GM21529 (cell line): Measurements from ENCODE around the gene BPIFB6.

Experiments used
- ATAC-seq: cut with Tn5 transposase; IDR thresholded peaks from one replicate; pipeline ENCODE4 v1.9.1; 2021; ENCODE audit not compliant: unreplicated experiment

The BPIFB6 gene

GRCh38 chr20:33015700-33016580, 15.5 kb upstream of the BPIFB6 start:
- no peak for ATAC-seq

DNA sequence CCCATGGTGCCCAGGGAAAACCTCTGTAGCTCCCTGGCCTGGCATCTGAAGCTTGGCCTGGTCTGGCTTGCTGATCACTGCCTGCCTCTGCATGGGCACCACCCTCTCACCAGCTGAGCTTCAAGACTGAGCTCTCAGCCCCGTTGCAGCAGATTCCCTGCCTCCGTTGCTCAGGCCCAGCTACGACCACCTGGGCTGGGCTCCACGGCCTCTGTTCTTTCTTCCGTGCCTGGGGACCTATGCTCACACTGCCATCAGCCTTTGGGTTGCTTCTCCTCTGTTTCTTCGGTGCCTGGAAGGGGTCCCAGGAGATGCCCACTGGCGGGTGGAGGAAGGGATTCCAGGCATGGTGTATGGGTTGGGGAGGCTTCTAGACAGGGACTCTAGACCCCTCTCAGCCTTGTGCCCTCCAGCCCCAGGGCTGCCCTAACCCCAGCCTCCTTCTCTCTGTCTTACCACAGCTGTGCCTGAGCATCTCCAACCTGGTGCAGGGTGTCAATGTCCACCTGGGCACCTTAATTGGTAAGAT, 14.8 kb upstream of the BPIFB6 start:
- no peak for ATAC-seq

- no peak for ATAC-seq
Observed at GRCh38 chr20:33017542-33017941, 13.9 kb upstream of the BPIFB6 start.

GRCh38 chr20:33018169-33018931, 13.1 kb upstream of the BPIFB6 start:
- ATAC-seq = no peak

DNA sequence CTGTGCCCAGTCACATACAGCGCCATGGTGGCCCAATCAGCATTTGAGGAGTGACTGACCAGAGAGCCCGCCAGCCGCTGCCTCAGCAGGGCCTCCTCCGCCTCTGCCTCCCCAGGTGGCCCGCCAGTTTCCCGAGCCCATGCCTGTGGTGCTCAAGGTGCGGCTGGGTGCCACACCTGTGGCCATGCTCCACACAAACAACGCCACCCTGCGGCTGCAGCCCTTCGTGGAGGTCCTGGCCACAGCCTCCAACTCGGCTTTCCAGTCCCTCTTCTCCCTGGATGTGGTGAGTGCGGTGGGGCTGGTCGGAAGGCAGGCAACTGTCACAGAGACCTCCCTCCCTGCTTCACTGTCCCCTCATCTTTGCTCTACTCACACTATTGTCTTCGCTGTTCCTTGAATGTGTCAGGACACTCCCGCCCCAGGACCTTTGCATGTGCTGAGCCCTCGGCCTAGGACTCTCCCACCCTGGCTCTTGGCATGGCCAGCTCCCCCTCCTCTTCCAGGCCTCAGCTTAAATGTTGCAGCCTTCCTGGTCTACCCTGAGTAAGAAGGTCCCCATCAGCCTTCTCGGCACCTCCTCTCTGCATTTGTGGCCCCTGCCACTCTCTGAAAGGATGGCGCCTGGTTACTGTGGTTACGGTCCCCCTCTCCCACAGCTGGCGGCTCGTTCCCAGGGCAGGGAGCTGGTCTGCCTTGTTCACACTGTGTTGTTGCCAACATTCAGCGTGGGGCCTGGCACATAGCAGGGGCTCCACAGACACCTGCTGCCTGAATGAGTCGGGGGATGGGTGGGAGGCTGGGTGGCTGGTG, 11.8 kb upstream of the BPIFB6 start:
- ATAC-seq = no peak

GRCh38 chr20:33020278-33021161, 10.9 kb upstream of the BPIFB6 start:
- no peak for ATAC-seq

DNA sequence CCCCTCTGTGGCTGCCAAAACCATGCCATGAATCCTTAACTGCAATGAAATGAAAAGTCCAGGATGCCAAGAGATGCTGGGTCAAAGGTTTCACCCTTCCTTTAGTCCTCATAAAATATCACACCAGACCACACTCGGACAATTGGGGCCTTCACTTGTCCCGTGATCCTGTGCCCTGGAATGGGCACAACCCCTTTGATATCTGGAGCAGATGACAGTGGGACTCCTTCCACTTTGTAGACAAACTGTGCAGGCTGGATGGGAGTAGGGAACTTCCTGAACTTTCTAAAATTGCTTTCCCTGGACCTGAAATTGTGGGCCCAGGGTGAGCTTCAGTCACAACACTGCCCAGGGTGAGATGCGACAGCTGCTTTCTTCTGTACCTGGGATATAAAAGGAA, 9.6 kb upstream of the BPIFB6 start:
- ATAC-seq = no peak

DNA sequence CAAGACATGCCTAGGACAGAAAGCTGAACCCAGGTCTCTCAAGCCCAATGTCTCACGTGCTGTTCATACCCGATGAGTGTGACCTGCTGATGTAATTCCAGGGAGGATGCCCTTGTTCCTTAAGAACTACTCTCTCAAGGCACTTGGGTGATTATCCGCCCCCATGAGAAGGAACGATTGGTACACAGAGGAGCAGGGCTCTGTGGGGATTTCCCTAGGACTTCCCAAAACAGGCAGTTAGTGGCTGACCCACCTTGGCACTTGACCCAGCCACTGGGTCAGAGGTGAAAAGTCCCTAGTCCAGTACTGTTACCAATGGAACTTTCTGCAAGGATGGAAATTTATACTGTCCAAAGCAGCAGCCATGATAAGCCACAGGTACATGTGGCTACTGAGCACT, 9.2 kb upstream of the BPIFB6 start:
- no peak for ATAC-seq

DNA sequence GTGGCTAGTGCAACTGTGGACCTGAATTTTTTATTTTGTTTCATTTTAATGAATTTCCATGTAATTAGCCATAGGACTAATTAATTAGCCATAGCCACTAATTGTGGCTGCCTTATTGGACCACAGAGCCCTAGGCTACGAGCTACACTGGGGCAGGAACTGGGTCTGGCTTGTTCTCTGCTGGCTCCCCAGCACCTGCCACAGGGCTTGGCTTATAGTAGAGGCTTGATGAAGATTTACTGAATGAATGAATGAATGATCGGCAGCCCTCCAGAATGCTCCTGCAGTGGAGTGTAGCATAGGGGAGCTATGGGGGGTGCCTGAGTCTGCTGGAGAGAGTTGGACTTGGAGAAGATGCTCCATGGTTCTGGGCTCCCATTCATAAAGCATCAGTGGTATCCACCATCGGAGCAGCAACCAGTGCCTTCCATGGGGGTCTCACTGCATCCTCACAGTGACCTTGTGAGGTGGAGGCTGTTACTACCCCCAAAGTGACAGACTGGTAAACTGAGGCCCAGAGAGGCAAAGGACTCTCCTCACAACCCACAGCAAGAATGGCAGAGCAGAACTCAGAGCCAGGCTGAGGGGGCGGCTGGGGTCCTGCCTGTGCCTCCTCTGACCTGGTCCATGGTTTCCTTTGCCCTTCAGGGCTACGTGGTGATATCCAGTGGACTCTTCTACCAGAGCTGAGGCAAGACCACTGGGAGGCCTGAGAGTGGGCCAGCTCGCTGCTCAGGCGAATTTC, 8.6 kb upstream of the BPIFB6 start:
- no peak for ATAC-seq

DNA sequence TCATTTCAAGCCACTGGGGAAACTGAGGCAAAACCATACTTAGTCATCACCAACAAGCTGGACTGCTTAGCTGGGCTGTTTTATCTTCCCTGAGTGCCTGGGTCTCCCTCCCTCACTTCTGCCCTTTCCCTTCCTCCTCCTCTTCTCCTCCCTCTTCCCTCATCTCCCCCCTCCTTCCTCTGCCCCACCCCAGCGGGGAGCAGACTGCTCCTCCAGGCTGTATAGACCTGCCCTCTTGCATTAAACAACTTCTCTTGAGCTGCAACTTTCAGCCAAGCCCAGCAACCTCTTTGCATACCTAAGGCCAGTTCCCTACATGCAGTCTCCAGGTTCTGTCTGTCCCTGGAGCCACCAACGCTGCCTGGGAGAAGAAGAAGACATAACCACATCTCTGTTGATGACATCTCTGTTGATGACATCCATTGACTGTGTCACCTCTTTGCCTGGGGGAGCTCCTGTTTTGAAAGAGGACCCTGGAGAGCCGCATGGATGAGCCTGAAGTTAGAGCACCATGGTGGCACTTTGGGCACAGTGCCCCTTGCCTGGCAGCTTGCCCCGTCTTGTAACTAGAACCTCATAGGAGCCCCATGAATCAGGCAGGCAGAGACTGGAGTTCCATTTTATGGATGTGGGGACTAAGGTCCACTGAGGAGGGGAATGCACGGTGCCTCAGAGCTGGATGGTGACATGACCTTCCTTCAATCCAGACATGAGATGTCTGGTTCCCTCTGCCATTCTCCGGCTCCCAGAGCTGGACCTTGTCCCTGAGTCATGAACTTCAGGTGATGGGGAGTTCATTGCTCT, 7.8 kb upstream of the BPIFB6 start:
- no peak for ATAC-seq

GRCh38 chr20:33024243-33024560, 7.2 kb upstream of the BPIFB6 start:
- no peak for ATAC-seq

DNA sequence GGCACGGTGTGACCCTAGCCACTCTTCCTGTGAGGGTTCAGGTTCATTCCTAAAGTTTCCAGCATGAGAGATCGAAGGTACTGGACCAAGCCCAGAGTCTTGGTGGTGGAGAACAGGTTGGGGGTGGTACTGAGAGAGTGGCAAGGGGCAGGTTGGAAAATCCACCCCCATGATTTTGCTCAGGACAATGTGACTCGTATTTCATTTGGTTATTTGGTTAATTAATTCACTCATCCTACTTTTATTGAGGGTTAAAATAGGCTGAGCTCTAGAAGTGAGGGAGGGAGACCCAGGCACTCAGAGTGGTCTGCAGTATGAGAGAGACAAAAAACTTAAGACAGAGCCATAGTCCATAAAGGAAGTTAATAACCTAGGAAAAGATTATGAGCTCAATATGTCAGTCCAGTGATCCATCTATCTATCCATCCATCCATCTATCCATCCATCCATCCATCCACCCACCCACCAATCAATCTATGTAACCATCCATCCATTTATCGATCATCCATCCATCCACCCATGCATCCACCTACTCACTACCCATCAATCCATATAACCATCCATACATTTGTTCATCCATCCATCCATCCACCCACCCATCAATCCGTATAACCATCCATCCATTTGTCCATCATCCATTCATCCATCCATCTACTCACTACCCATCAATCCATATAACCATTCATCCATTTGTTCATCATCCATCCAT, 6.7 kb upstream of the BPIFB6 start:
- no peak for ATAC-seq

GRCh38 chr20:33025318-33025876, 6.1 kb upstream of the BPIFB6 start:
- ATAC-seq = no peak

DNA sequence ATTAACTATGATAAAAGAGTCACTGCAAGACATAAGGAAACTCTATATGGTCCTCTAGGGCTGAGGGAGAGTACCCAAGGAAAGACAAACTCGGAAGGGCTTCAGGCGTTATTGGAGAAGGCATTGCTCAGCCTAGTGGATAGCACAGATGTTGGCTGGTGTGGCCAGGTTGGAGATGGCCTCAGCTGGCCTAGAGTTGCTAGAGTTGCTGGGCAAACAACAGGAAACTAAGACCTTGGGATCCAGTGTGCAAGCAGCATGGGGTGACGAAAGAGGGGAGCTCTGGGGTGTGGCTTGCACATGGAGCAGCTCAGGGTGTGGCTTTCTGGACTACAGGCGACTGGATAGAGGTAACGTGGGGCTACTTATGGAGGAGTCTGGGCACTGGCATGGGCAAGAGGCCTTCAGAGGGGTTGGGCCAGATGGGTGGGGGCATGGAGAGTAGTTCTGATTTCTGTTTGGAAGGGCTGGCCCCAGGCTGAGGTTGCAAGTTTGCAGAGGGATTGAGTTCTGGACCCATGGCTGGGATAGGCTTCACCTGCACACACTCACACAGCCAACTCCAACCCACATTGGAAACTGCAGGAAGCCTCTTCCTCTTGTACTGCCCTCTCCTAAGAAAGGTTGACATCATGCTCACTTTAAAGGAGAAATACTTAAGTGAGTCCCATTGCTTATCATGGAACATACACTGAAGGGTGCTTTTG, 5.2 kb upstream of the BPIFB6 start:
- no peak for ATAC-seq

- ATAC-seq = no peak
Observed at GRCh38 chr20:33026779-33027759, 4.4 kb upstream of the BPIFB6 start.
